Liver (tissue), 3 donors: ENCODE measurements around the gene ANKRD6.

Experiments
- CTCF ChIP-seq: fragments of 150-350 bp; IDR thresholded peaks from 2 replicates; pipeline ENCODE4 v1.5.1; 2017; ENCODE audit warnings: improper control_type of control experiment, low read depth, low read length; ENCODE audit not compliant: missing input control
- EGR1 ChIP-seq, 2 donors: IDR thresholded peaks; 2 replicates each; pipeline ENCODE4 v1.6.1; 2016 to 2018; ENCODE audit warnings: antibody characterized with exemption in 2 of 2, low read depth in 2 of 2
- GABPA ChIP-seq, 2 donors: IDR thresholded peaks in 1 of 2; conservative IDR thresholded peaks in 1 of 2; 2 replicates each; pipeline ENCODE4 v1.6.1; 2016; ENCODE audit warnings: antibody characterized with exemption in 2 of 2, mild to moderate bottlenecking in 1 of 2, moderate library complexity in 1 of 2
- HNF4A ChIP-seq, 2 donors: conservative IDR thresholded peaks; 2 replicates each; pipeline ENCODE4 v1.6.1; 2016; ENCODE audit warnings: antibody characterized with exemption in 2 of 2, mild to moderate bottlenecking in 2 of 2
- MAX ChIP-seq: IDR thresholded peaks from 2 replicates; pipeline ENCODE4 v1.6.1; 2016; ENCODE audit warnings: antibody characterized with exemption
- NR2F2 ChIP-seq: IDR thresholded peaks from 2 replicates; pipeline ENCODE4 v1.6.1; 2016; ENCODE audit warnings: antibody characterized with exemption
- RAD21 ChIP-seq, 2 donors: IDR thresholded peaks; 2 replicates each; pipeline ENCODE4 v1.6.1; 2016; ENCODE audit warnings: antibody characterized with exemption in 2 of 2, mild to moderate bottlenecking in 2 of 2
- REST ChIP-seq: IDR thresholded peaks from 2 replicates; pipeline ENCODE4 v1.6.1; 2016; ENCODE audit warnings: antibody characterized with exemption, mild to moderate bottlenecking
- RXRA ChIP-seq, 2 donors: IDR thresholded peaks; 2 replicates each; pipeline ENCODE4 v1.6.1; 2017 to 2018; ENCODE audit warnings: antibody characterized with exemption in 2 of 2, mild to moderate bottlenecking in 1 of 2
- SP1 ChIP-seq: IDR thresholded peaks from 2 replicates; pipeline ENCODE4 v1.6.1; 2018; ENCODE audit warnings: antibody characterized with exemption, mild to moderate bottlenecking
- TAF1 ChIP-seq: conservative IDR thresholded peaks from 2 replicates; pipeline ENCODE4 v1.6.1; 2016; ENCODE audit warnings: antibody characterized with exemption, mild to moderate bottlenecking
- YY1 ChIP-seq: IDR thresholded peaks from 2 replicates; pipeline ENCODE4 v1.6.1; 2016; ENCODE audit warnings: antibody characterized with exemption, mild to moderate bottlenecking
- ZBTB33 ChIP-seq: IDR thresholded peaks from 2 replicates; pipeline ENCODE4 v1.6.1; 2016; ENCODE audit warnings: antibody characterized with exemption
- donor health status: healthy.
- donor health status: healthy.

- TF ChIP-seq CTCF (no peak), GABPA (IDR thresholded peaks at IDR 0.05 in 1 of 2, conservative IDR thresholded peaks at IDR 0.05 in 1 of 2) (no peak), MAX (no peak), SP1 (no peak), YY1 (no peak), EGR1 (IDR thresholded peaks at IDR 0.05; ENCODE audit: low read depth in 2 of 2) (no peak), ZBTB33 (no peak), RAD21 (IDR thresholded peaks at IDR 0.05) (no peak), TAF1 (no peak), HNF4A (conservative IDR thresholded peaks at IDR 0.05) (no peak), REST (no peak), NR2F2 (no peak), RXRA (IDR thresholded peaks at IDR 0.05) (no peak)
Observed at GRCh38 chr6:89413006-89413400, 19.9 kb upstream of the ANKRD6 start.
